SW 1271 (cell line): ENCODE measurements around the gene TSPAN4.

Experiments
- DNase-seq, 2 experiments: peaks; one replicate each; lab custom pipeline; 2025; lab: John Stamatoyannopoulos, UW

The TSPAN4 gene, protein sequence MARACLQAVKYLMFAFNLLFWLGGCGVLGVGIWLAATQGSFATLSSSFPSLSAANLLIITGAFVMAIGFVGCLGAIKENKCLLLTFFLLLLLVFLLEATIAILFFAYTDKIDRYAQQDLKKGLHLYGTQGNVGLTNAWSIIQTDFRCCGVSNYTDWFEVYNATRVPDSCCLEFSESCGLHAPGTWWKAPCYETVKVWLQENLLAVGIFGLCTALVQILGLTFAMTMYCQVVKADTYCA

DNA sequence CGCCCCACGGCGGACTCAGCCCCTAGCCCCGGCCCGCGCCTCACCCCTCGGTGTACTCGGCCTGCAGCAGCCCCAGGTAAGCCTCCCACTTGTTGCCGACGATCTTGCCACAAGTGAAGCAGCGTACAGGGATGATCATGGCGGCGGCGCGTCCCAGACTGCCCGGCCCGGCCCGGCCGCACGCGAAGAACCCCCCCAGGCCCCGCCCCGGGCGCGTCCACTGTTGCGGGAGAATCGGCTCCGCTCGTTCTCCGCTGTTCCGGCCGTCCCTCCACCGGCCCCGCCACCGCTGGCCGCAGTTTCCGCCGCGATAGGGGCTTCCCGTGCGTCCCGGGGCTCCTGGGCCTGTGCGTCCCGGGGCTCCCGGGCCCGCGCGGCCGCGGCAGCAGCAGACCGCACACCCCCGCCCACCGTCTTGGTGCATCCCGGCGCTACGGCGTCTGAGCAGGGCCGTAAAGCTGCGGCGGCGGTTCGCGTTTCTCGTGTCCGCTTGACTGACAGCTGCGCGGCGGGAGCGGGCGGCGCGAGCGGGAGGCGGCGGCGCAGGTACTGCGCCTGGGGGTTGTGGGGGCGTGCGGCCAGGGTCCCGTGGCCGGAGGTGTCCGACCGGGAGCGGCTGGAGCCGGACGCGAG, at the start of gene TSPAN4, which contains the start of gene POLR2L:
Gene TSPAN4, plus strand, starts transcription at position 483 of the 633 bp plus-strand sequence. CDS start 7,453 bp downstream, outside the sequence.
Gene POLR2L, minus strand, starts transcription at position 160 of the 633 bp plus-strand sequence. Its CDS starts 21 bp downstream, at position 139.
- peak; percentile 55 to 77 for DNase-seq

DNA sequence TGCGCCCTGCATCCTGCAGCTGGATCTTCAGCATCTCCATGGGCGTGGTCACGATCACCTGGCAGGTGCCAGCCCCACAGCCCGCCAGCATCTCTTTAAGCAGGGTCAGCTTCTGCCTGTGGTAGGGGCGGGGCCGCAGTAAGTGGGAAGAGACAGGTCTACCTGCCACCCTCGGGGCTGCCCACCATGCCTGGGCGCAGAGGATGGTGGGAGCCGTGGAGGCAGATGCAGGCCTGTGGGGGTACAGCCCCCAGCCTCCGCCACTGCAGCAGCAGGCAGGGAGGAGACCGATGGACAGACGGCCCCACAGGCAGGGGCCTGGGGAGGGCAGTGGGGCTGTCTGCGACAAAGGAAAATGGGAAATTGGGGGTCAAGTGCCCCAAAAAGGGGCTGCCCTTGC, 49.8 kb upstream of the TSPAN4 start:
- DNase-seq = no peak

DNA sequence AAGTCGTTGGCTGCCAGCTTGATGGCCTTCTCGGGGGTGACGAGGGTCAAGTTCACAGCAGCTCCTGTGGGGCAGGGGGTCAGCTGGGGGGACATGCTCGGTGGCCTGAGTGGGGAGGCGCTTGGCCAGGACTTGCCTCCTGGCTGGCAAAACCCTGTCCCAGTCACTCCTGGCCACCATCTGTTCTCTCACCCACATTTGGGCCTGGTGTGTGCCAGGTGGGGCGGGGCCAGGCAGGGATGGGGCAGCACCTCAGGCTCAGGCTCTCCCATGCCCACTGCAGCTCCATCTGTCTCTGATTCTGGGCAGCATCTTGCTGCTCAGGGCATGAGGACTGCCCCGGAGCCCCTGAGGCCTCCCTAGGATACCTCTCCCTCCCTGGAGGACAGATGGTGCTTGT, 49.1 kb upstream of the TSPAN4 start:
- DNase-seq = no peak

DNA sequence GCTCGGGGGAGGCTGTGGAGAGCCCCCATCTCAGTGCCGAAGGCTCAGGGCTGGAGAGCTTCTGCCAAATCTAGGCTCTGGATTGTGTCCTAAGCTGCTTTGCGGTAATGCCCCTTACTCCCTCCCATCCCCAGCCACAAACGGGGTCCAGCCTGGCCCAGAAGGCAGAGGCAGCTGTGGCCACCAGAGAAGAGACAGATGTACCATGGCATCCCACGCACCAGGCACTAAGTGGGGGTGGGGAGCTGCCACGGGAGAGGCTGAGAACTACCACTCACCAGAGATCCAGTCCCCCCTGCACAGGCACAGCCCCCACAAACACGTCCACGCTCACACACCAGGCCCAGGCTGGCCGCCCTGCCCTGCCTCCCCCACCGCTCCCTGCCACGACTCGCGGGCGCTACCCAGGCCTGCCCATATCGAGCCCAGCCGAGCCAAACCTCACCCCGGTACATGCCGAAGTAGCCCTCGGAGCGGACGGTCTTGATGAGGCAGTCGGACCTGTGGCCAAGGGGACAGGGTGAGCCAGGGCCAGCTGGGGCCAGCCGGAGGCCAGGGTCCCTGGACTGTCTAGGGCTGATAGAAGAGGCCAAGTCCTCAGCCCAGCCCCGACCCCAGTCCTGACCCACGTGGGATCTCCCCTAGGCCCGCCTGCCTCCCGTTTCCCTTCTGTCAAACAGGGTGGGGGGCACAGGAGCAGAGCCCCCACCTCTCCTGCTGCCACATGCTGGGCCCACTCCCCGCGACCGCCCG, 48.5 kb upstream of the TSPAN4 start:
- no peak for DNase-seq

DNA sequence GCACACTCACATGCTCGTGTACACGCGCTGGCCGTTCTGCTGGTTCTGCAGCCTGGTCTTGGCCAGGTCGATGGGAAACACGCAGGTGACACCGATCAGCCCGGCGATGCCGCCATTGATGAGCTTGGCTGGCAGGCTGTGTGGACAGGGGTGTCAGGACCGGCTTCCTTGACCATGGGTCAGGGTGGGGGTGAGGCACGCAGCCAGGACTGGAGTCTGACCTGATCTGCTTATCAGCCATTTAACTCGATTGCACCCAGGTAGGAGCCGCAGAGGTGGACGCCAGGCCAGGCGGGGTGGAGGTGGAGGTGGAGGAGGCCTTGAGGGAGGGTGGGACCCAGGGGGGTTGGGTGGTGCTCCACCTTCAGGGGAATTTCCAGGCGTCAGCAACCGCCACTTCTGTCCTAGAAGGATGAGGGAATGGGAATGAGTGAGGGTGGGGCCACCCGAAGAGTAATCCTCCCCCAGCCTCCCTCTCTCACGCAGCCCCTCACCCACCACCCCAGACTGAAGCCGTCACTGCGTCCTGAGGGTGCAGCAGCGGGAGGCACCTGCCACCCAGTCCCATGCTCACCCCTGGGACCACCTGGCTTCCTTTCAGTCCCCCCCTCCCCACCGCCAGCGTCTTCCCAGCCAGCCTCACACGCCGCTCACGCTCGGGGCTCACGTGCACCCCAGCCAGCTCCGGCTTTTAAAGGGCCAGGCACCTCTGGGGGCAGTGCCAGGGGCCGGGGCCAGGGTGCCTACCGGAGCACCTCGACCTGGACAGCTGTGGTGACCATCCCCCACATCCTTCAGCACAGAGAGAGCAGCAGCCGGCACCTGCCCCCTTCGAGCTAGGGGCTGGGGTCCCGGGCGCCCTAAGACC, 47.7 kb upstream of the TSPAN4 start:
- DNase-seq = no peak

DNA sequence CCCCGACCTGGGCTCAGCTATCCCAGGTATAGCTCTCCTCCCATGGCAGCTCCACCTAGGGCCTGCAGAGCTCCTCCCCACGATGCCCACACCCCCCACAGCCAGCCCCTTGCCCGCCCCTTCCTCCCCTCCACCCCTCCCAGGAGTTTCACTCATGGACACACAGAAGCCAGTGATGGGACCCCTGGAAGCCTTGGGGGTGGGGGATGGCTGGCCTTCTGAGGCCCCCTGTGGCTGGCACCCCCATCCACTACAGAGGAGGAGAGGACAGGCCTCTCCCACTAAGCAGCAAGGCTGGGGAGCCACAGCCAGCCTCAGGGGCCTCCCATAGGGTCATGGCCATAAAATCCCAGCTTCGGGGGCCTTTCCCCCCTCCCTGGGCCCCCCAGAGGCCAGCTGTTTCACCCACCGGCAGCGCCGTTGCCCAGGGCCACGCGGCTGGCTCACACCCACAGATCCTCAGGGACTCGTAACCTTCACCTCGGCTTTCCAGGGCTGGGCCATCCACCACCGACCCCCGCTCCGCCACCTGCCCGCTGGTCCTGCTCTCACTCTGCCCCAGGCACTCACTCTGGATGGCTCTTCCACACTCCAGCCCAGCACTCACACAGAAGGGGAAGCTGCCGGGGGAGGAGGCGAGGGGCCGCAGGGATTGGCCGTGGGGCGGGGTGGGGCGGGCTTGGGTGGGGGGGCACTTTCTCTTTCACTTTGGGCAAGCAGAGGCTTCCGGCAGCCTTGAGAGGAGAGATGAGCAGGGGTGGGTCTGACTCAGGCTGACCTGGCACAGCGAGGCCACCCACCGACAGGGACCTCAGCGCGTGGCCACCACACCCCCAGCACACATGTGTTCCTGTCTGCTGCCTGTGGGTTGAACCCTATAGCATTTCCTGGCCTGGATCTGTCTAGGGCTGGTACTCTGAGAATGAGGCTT, 46.8 kb upstream of the TSPAN4 start:
- DNase-seq = peak; percentile 68 to 72

DNA sequence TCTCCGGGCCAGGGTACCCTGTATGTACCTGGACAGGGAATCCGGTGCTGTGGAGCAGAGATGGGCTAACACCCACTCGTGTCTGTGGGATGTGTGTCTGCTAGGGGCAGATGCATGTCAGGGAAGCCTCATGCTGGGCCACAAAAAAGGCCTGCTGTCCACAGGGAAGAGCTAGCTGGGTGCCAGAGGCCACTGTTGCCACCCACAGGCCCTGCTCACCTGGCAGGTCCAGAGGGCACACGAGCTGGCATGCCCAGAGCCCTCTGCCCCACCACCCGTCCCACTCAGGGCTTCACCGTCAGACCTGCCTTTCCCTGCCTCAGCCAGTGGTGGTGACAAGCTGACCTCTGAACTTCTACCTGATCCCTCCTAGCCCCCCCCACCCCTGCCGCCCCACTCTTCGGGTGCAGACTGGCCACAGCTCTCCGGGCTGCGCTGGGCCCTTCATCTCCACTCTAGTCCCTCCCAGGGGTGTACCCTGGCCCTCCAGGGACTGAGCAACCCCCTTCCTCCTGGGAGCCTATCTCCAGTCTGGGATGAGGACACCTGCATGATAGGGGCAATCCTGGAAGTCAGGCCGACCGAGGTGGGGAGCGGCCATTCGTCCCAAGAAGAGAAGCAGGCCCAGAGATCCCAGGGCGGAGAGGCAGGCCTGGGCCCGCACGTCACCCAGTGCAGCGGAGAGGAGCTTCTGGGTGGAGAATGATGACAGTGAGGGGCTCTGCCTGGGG, 45.9 kb upstream of the TSPAN4 start:
- DNase-seq = no peak

DNA sequence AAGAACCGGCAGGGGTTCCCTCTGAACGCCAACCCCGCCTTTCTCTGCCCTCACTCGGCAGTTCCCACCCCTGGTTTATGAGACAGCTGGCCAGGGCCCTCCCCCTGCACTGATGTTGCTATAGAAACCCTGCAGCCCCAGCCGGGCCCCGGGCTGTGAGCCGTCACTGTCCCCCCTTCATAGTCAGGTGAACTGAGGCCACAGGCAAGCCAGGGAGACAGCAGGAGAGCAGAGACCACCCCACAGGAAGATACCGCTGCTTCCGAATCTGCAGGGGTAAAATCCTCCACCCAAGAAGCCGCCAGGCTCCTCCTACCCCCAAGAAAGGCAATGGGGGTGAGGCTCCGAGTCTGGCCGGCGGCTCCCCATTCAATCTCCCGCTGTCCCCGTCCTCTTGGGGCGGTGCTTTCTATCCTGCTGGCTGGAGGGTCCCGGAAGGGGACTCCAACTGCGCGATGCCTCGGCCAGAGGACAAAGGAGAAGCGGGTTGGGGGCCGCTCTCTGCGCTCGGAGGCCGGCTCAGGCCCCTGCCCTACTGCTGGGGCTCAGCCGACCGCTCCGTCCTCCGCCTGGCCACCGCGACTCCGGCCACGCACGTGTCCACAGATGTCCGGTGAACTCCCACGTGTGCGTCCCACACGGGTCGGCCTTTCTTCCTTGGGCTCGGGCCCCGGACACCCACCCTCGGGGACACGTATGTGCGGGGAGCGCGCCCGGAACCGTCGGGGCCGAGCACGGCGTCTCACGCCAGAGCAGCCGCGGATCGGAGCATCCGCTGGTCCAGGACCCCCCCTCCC, 45.2 kb upstream of the TSPAN4 start:
- DNase-seq = peak; percentile 48 to 74

DNA sequence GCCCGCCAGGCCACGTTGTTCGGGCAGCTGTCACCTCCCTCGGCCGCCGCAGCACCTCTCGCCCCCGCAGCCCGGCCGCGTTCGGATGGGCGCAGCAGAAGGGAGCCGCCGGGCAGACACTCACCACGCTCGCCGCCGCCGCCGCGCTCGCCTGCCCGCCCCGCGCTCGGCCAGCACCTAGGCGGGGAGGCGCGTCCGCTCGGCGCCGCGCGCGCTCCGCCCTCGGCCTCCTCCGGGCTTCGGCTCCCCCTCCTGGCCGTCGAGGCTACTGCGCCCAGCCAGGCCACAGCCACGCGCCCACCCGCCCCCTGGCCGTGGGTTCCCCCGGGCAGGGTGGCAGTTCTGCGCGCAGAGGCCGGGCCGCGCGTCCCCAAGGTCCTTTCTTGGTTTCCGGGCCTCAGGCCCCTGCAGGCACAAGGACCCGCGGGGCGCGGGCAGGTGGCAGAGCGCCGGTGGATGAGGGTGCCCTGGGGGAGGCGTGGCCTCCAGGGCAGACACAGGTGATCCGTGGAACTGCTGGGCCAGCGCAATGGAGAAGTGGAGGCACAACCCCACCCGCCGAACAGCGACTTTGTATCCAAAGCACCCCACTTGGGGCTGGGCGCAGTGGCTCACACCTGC, 44.4 kb upstream of the TSPAN4 start, which contains the start of gene SLC25A22:
Gene SLC25A22, minus strand, starts transcription at position 189 of the 621 bp plus-strand sequence. CDS start 3,275 bp downstream, outside the sequence.
- peak in 1 of 2 experiments; percentile 62 for DNase-seq

DNA sequence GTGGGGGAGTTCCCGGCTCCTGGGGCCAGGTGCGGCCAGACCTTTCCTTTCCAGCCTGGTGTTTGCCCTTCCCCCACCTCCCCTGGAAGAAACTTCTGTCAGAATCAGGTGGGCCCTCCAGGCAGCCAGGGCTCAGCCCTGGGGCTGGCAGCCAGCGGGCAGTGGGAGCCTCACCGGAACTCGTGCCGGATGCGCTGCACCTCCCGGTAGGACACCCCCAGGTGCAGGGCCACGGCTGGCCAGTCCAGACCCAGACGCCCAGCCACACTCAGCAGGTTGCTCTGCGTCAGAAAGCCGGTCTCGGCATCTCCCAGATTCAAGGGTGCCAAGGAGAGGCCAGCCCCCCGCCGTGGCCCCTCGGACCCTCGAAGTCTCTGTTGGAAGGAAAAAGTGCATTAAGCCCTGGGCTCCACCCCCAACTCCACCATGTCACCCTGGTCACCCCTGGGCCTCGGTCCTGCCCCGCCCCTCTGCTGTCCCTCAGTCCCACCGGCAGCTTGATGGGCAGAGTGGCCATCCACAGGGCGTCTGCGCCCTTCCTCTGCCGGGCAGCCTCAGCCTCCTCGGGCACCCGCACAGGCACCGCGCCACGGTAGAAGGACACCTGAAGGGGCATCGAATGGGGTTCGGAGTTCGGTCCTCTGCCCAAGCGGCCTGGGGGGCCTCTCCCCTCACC, 42.9 kb upstream of the TSPAN4 start:
- no peak for DNase-seq

DNA sequence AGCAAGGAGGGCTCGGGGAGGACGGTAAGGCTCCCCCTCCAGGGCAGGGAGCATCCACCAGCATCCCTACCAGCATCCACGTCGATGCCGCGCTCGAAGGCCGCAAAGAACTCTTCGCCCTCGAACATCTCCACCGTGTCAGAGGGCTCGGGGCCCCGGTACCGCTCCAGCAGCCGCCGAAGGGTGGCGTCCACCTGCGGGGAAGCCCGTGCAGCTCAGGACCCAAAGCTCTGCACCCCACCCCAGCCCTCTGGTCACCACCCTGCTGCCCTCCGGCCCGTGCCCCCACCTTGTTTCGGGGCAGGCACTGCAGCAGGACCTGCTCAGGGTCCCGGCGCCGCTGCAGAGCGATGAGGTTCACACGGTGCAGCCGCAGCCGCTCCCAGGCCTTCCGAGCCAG, 42.2 kb upstream of the TSPAN4 start:
- no peak for DNase-seq

DNA sequence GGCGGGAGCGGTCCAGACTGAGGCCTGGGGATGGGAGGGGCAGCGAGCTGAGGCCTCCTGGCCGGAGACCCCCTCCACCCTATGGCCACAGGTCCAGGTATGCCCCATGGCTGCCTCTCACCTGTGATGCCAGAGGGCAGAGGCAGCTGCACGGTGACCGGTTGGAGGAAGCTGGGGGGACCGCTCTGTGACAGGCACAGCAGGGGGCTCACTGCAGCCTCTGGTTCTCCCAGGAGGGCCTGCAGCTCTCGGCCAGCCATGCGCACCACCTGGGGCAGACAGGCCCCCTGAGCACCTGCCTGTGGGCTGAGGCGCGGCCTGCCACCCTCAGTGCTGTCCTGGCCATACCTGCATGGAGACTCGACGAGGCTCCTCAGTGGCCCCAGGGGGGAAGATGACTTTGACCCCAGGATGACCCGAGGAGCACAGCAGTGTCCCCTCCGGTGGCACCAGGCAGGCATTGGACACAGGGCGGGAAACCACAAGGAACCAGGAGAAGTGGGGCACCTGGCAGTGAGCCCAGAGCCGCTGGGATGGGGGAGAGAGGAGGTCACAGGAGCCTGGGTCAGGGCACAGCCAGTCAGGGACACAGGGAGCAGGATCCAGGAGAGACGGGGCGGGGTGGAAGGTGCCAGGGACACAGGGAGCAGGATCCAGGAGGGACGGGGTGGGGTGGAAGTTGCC, 41.4 kb upstream of the TSPAN4 start:
- no peak for DNase-seq

DNA sequence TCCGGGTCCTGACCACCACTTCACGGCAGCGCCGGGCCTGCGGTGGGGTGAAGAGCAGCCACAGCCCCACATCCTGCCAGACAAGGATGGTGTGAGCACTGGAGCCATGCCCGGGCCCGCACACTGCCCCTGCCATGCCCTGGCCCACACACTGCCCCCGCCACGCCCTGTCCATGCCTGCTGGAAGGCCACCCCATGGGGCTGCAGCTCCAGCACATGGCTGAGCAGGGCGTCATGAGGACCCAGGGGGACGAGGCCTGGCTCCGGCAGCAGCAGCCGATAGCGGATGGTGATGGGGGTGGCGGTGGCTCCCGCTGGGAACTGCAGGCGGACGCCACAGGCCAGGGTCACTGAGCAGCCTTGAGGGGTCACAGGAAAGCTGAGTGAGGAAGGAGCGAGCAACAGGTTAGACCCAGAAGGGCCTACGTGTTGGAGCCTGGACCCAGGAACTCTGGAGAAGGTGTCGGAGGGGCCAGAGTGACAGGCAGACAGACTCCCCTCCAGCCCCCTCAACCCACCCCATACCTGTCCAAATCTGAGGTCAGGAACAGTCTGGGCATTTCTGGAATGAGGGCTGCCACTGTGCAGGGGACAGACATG, 40.5 kb upstream of the TSPAN4 start:
- DNase-seq = no peak

DNA sequence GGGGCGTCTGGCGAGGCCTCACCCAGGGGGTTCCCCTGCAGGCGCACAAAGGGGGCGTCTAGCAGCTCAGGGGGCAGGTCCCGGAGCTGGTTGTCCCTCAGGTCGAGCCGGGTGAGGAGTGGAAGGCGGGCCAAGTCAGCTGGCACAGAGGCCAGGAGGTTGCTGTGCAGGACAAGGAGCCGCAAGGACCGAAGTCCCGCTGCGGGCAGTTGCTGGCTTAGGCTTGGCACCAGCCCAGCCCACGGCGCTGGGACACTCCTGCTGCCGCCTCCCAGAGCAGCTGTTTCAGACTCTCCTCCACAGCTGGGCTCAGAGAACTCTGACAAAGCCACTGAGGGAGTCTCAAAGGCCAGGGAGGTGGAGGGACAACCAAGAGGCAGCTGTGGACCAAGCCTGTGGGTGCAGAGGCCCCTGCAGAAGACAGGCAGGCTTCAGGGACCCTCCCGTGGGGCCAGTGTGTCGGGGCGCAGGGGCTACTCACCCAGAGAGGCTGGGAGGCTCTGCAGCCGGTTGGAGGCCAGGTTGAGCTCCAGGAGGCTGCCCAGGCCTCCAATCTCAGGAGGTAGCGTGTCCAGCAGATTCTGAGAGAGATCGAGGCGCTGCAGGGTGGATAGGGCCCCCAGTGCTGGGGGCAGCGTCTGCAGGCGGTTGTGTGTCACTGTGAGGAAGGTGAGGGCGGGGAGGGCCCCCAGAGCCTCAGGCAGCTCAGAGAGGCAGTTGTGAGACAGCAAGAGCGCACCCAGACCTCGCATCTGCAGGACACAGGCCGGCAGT, 39.8 kb upstream of the TSPAN4 start:
- no peak for DNase-seq

DNA sequence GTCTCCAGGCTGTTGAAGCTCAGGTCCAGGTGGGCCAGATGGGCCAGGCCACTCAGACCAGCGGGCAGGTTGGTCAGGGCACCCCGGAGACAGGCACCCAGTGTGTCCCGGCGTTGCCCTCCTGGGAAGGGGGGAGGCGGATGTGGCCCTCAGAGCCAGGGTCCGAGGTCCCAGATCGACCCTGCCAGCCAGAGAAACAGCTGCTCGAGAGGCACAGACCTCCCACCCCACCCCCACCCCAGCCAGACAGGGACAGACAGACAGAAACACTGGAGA, 39.2 kb upstream of the TSPAN4 start:
- no peak for DNase-seq

DNA sequence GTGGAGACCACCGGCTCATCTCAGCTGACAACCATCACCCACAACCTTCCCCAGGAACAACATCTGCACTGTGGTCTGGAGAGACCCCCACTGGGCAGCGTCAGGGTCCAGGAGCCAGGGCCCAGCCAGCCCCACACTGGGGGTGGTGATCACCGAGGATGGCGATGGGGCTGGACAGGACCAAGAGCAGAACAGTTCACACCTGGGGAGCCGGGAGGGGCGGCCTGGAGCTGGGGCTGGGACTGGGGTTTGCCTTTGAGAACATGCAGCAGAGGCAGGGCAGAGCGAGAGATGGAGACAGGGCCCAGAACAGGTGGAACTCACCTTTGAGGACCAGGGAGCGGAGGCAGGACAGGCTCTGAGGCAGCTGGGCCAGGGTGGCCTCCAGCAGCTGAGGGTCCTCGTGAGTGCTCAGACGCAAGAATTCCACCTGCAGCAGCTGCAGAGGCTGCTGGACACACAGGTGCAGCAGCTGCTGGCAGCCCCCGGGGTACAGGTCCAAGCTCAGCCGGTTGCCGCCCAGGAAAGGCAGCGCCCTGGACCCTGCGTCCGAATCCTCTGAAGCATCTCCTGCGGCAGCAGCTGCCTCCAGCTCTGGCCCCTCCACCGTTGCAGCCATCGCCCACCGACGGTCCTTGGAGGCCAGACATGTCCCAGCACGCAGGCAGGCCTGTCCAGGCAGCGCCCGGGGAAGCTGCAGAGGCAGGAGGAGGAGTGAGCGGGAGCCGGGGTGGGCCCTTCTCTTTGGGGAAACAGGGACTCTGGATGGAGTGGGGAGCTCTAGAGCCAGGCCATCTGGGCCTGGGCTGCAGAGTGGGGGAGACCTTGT, 38.7 kb upstream of the TSPAN4 start:
- DNase-seq = no peak
